HG02642 (cell line): ENCODE data around the gene MEF2D.
A peak's percentile ranks its signal among the peaks of the same experiment; 100 is the strongest.

Experiments used
- ATAC-seq: cut with Tn5 transposase; IDR thresholded peaks from one replicate; pipeline ENCODE4 v1.9.1; 2021; ENCODE audit warnings: mild to moderate bottlenecking; ENCODE audit not compliant: unreplicated experiment, poor library complexity

MEF2D gene

DNA sequence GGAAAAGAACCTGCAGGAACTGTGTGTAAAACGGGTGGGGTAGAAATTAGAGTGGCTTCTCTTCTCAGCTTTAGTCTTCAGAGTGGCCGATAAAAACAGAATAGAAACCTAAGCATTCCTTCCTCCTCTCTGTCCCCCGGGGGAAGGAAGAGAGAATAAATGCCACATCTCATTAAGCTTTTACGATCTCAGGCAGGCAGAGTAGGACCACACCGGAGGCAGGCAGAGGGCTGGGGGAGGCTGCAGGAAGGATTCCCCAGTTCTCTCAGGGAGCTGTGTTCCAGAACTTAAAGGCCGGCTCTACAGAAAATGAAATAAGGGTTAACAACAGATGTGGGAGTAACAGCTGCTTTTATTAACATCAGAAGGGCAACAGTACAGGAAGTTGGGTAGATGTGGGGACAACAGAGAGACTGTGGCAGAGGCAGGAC, 24.5 kb upstream of the MEF2D start:
- ATAC-seq, result no peak

DNA sequence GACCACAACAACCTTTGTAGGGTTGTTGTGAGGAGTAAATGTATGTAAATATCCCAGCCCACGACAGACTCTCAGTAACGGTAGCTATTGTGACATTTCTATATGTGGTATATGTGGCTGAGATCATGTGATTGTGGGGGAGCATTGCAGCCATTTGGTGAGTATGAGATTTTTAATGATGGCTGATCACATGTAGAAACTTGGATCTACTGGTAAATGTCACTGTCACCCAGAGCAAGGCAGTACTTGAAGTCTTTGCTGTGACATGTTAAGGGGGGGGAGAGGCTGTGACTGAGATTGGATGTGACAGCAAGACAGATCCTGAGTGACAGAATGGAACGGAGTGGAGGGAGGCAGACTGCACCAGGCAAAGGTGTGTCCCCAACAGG, 23.9 kb upstream of the MEF2D start:
- no peak for ATAC-seq

DNA sequence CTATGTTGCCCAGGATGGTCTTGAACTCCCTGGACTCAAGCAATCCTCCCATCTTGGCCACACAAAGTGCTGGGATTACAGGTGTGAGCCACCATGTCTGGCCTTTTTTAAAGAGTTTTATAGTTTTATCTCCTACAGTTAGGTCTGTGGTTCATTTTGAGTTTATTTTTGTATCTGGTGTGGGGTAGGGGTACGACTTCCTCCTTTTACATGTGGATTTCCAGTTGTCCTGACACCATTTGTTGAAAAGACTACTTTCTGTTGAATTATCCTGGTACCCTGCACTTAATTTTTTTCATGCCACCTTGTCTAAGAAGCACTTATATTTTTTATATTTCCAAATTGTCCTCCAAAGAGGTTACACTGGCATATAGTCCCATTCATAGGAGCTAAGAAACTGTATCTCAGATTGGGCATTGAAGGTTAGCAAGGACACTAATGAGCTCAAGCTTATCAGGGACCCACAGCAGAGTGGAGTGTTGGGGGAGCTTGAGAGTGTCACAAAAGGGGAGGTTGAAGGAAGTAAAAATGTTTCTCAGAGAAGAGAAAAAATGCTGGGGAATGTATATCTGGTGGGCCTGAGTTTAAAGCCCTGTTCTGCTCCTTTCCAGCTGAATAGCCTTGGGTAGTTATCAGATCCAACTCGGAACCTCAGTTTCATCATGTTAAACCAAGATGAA, 23.4 kb upstream of the MEF2D start:
- ATAC-seq, result no peak

DNA sequence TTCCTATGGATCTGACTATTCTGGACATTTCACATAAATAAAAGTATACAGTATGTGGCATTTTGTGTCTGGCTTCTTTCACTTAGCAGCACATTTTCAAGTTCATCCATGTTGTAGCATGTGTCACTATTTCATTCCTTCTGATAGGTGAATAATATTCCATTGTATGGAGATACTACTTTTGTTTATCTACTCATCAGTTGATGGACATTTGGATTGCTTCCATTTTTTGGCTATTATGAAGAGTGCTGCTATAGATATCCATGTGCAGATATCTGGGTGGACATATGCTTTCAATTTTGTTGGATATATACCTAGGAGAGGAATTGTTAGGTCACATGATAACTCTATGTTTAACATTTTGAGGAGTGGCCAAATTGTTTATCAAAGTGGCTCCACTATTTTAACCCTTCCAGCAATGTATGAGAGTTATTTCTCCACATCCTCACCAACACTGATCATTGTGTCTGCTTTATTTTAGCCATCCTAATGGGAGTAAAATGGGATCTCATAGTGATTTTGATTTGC, 21.9 kb upstream of the MEF2D start:
- ATAC-seq, result no peak

DNA sequence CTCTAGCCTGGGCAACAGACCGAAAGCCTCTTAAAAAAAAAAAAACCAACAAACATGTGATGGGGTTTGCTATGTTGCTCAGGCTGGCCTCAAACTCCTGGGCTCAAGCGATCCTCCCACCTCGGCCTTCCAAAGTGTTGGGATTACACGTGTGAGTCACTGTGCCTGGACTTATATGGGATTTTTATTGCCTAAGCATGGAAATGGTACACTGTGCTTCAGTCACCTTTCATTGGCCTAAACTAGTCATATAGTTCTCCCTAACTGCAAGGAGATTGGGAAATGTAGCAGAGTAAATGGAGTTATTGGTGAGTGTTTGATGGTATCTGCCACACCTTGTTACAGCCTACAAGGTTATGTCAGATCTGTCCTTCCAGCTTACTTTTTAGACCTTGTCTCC, 17.2 kb upstream of the MEF2D start:
- no peak for ATAC-seq

DNA sequence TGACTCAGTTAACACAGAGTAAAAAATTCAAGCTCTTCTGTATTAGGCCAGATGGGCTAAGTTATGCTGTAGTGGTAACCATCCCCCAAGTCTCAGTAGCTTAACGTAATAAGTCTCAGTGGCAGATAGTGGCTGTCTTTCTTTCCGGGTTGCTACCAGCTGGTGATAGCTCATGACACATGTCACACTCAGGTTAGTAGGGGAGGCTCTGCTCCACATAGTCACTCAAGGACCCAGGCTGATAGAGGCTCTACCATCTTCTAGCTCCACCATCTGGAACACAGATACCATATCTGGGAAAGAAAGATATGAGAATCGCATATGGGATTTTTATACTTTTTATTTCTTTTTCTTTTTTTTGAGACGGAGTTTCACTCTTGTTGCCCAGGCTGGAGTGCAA, 16.2 kb upstream of the MEF2D start:
- ATAC-seq, result no peak

DNA sequence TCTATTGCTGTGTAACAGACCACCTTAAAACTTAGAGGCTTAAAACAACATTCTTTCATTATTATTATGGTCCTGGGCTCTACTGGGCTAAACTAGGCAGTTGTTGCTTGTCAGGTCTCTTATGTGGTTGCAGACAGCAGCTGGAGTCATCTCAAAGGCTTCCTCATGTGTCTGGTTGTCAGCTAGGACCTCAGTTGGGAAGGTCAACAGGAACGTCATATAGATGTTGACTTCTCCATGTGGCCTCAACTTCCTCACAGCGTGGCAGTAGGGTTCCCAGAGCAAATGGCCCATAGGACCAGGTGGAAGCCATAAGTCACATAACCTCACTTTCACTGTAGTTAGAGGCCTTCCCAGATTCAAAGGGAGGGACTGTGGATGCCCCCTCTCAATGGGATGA, 15.4 kb upstream of the MEF2D start:
- no peak for ATAC-seq

DNA sequence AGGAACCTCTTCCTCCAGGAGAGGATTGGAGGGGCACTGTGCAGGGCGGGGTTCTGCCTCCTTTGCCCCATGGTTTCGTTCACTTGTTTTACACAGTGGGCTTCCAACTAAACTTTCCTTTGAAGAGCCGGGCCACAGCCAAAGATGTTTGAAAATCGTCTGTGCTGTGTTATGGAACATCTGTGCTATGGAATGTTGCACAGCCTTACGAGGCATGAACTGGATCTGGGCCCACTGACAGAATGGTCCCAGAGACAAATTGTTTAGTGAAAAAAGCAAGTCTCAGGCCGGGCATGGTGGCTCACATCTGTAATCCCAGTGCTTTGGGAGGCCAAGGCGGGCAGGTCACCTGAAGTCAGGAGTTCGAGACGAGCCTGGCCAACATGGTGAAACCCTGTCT, 12.6 kb upstream of the MEF2D start:
- ATAC-seq, result no peak

DNA sequence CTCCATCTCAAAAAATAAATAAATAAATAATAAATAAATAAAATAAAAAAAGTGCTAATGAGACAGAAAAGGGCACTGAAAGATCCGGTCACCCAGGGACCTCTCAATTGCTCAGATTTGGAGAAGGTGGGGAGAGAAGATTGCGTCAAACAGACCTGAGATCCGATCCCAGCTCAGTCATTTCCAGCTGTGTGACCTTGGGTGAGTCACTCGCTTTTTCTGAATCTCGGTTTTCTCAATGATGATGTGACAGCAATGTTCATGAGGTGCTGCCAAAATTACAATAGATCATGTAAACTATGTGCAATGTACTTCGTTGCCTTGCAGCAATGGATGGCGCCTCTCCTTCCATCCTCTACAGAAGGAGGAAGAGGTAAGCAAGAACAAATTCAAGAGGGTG, 11.1 kb upstream of the MEF2D start:
- ATAC-seq, result no peak

DNA sequence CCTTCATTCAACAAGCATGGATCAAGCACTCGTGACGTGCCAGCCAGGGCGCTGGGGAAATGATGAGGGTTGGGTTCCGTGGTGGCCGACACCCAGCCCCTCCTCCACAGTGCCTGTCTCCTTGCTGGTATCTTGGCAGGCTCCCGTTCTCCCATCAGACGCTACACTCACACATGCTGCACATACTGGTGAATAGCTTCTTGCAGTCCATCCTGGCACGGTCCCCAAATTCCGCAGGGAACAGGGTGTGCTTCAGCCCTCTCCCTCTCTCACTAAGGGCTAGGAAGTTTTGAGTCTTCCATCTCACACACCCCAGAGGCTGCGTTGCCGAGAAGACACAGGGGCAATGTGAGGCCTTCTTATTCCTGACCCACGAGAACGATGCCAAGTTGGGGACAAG, 10.1 kb upstream of the MEF2D start:
- no peak for ATAC-seq

DNA sequence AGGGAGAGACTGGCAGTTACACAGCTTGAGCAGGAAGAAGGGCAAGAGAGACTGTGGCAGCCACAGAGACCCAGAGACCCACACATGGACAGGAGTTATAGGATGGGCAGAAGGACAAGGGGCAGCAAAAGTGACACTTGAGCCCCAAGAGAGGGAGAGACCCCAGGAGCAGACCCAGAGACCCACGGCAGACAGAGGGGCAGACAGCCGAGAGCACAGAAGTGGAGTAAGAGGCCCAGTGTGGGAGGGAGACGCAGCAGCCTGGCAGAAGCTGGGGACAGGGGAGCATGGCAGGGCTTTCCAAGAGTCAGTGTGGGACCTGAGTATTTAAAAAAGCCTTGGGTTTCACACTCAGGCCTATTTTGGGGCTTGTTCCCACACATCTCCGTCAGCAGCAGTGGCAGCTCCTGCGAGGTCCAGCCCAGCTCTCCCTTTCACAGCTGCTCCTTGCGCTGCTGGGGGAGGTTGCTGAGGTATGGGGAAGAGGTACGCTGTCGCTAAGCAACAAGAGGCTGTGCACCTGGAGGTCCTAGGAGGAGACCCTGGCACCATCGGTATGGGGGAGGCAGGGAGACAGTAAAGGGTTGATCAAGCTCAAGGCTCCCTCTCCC, 9.0 kb upstream of the MEF2D start:
- ATAC-seq, result no peak

DNA sequence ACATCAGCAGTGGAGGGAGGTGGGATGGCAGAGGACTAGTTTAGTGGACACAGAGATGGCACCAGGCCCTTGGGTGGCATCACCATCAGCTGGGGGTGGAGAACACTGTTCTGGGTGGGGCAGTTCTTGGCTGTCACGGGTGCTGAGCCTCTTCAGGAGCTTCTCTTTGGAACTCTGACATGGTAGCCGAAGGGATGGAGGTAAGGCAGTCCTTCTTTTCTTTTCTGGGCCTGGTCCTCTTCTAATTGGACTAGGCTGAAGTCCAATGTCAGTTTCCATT, 8.3 kb upstream of the MEF2D start:
- ATAC-seq, result no peak

DNA sequence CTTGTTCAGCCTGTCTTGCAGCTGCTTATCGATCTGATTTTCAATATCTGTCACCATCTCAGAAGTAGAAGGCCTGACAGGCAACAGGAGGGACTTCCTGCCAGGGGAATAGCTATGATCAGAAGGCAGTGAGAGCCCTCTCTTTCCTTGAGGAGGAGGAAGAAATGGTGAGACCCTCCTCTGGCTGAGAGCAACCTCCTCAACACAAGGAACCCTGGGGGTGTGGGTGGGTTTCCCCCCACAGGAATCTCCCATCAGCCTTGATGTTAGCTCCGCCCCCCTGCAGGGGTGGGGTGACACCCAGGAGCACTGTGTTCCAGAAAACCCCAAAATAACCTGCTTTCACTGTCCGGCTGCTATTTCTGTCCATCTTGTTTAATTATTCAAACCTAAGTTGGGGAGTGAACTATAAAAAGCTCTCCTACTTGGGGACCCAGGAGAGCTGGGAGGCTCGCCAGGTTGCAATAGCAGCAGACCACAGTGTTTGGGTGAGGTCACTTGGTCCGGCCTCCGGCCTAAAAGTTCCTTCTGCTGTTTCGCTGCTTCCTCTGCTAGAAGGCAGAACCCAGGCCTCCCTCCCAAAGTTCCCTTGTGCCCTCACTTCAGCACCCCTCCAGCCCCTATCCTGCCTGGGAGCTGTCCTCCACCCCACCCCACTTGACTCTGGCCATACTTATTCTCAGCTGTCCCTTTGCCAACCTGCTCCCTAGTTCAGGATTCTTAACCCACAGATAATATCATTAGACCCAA, 7.8 kb upstream of the MEF2D start:
- ATAC-seq, result no peak

DNA sequence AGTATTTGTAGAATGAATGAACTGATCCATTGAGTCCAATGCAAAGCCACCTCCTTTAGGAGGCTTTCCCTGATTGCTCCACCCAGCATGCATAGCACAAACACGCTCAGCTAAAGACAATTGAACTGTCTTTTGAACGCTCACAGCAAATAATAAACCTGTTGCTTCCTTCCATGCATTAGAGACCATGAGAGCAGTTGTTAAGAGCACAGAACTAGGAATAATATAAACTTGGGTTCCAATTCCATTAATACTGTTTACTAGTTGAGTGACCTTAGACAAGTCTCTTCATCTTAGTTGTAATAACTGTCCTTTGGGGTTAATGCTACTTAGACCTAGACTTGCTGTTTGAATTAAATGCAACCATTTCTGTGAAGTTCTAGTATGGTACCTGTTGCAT, 5.9 kb upstream of the MEF2D start:
- ATAC-seq, result no peak

DNA sequence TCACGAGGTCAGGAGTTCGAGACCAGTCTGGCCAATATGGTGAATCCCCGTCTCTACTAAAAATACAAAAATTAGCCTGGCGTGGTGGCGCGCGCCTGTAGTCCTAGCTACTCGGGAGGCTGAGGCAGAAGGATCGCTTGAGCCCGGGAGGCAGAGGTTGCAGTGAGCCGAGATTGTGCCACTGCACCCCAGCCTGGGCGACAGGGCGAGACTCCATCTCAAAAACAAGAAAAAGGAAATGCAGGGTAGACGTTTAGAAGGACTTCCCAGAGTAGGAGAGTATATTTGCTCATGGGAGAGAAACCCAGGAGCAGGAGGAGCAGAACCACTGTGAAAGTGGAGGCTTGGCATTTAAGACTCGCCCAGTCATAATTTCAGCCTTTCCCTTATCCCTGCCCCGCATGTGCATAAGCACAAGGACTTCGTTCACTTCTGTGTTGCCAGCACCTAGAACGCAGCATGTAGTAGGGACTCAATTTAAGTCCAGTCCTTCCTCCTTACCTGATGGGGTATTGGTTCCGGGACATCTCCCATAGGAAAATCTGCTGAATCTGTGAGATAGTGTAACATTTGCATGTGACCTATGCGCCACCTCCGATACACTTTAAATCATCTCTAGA, 5.2 kb upstream of the MEF2D start:
- ATAC-seq, result no peak

DNA sequence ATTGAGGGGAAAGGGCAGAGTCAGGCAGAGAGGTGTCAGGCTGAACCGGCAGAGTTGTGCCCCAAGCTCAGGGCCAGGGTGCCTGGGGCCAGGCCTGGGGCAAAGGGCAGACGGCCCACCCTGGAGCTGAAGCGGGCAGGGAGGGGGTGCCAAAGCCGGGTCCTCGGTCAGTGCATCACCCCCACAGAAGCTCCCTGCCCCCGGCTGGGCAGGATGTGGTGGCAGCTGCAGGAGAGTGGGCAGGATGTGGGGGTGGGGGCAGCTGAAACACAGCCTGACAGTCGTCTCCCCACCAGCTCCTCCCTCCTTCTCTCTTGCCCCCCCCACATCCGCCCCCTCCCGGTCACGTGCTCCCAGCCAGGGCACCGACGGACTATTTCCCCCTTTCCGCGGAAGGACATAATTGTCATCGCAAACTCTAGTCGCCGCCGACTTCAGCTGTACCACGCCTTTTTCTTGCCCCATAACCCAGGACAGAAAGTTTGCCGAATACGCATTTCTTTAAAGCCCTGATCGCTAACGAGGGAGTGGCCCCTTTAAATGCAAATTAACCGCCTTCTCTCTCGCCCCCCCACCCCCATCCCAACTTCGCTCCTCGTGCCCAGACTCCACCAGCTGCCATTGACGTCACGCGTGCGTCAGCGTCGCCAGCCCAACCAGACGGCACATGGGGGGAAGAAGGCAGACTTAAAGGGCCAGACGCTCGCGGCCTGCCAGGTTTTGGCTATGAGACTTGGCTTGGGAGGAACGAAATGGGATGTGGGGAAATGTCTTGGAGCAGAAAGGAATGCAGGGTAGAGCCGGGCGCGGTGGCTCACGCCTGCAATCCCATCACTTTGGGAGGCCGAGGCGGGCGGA, 4.5 kb upstream of the MEF2D start:
- ATAC-seq, result peak; percentile 38

DNA sequence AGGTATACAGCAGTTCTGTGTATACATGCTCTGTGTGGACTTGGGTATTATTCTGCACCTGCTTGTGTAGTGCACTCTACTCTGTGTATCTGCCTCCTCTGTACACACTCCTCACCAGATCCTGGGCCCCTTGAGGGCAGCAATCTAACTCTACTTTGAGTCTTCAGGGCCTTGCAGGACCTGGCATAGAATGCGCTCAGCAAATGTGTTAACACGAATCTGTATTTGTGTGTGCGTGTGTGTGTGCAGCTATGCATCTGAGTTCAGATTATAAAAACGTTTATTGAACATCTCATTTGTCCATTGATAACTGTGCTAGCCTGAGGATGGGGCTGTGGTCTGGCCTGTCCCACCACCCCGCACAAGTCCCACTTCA, 3.9 kb upstream of the MEF2D start:
- ATAC-seq, result no peak

DNA sequence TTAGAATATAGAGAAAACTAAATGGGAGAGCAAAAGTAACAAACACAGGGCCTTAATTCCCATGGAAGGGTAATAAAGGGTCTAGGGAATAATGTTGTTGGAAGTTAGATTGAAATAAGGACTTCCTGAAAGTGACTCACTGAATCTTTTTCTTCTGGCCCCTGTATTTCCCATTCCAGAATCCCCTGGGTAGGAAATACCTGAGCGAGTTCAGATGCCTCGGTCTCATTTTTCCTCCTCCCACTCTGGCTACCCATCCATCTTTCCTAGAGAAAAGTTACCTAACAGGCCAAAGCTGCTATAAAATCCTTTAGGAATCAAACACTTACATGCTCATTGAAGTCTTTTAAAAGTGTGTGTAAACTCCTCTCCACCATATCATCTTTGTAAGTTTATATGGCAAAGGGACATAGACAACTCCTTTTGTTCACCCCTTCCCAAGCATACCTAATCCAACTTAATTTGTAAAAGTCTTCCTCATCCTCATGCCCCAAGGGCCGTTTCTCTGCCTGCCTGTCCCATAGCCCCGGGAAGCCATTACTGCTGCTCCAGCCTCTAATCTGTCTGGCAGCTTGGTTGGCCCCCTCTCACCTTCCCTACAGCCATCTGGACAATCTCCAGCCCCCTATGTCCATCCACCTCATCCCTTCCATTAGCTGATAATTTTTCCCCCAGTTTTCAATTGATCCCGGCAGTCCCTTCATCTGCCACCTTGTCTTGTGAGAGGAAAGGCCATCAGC, 3.3 kb upstream of the MEF2D start:
- ATAC-seq, result no peak

DNA sequence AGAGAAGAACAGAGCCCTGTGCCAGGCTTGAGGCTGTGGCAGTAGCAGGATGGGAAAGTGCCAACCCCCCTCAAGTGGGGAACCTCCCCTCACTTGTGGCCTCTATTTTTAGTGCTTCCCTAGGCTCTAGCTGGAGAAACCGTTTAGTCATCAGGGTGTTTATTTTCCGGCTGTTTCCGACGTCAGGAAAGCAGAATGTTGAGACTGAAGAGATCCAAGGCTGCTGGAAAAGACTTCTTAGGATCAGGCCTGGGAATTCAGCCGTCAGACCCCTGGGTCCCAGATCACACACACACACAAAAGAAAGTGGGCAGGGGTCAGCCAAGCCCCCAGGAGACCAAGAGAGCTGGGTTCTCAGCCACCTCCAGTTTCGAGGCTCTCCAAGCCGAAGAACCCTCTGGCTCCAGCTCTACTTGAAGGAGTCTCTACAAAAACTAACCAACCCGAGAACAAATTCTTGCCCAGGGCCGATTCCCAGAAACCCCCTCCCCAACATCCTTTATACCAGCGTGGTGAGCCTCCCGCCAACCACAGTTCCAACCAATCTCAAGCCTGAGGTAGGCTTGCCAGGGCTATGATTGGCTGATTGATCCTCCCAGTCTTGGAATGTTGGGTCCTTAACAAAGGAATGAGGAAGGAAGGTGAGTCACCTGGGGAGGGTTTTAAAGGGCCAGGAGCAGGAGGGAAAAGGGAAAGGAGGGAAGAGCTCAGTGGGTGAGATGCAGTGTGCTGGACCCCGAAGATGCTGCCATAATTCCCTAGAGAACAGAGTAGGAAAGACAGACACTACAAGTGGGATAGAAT, 2.5 kb upstream of the MEF2D start:
- no peak for ATAC-seq
